ENCODE data around the gene TRIM74.
"Not testable (repeated sequence)": the region's sequence is repeated elsewhere in the genome, so short reads cannot be mapped to it uniquely, and the experiment has no call there.

DNA sequence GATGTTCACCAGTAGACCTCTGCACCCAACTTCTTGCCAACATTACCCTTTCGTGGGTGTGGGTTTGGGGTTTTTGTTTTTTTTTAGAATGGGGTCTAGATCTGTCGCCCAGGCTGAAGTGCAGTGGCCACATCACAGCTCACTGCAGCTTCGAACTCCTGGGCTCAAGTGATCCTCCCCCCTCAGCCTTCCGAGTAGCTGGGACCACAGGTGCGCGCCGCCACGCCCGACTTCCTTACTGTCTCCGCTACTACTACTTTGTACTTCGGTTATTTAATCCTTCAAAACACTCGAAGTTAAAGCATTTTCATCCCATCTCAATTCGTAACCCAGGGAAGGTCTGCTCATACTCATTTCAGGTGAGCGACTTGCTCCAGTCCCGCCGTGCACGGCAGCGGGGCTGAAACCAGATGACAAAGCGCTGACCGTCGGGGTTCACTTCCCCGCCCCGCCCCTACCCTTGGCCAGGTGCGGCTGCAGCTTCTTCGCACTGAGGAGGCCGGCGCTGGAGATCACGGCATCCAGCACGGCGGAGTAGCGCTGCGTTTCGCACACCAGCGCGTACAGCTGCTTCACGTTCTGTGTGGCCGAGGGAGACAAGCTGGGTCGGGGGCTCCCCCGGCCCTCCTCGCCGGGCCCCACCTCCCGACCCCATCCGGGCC is 15.2 kb downstream of the TRIM74 start:
- TF ChIP-seq, protein P1, sequence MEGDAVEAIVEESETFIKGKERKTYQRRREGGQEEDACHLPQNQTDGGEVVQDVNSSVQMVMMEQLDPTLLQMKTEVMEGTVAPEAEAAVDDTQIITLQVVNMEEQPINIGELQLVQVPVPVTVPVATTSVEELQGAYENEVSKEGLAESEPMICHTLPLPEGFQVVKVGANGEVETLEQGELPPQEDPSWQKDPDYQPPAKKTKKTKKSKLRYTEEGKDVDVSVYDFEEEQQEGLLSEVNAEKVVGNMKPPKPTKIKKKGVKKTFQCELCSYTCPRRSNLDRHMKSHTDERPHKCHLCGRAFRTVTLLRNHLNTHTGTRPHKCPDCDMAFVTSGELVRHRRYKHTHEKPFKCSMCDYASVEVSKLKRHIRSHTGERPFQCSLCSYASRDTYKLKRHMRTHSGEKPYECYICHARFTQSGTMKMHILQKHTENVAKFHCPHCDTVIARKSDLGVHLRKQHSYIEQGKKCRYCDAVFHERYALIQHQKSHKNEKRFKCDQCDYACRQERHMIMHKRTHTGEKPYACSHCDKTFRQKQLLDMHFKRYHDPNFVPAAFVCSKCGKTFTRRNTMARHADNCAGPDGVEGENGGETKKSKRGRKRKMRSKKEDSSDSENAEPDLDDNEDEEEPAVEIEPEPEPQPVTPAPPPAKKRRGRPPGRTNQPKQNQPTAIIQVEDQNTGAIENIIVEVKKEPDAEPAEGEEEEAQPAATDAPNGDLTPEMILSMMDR (IDR thresholded peaks at IDR 0.05; ENCODE audit: poor library complexity), result not testable (repeated sequence)
- not testable (repeated sequence) for TF ChIP-seq EZH2 (IDR thresholded peaks at IDR 0.05; ENCODE audit: borderline replicate concordance); EZH2phosphoT487 (IDR thresholded peaks at IDR 0.05; ENCODE audit: low read depth, severe bottlenecking, unreplicated experiment)
